Immature natural killer cell (primary cell): ENCODE results near the gene GLIS2. TPM values are rescaled to one million over a fixed set of nuclear protein-coding genes. Genes with fewer than 3 reads are reported as not detected.
A peak's percentile ranks its signal among the peaks of the same experiment; 100 is the strongest.

Experiments
- DNase-seq, 3 donors: peaks; one replicate each; pipeline ENCODE4 v3.0.0; 2022; ENCODE audit warnings: mixed read lengths in 1 of 3
- H3K27ac Mint-ChIP-seq, 6 donors: one replicate each; pipeline ENCODE4 v1.8.0; 2020; ENCODE audit warnings: mixed read lengths in 6 of 6, mild to moderate bottlenecking in 5 of 6, inconsistent platforms in 4 of 6, moderate library complexity in 3 of 6
- H3K27me3 Mint-ChIP-seq, 3 donors: one replicate each; pipeline ENCODE4 v1.8.0; 2020 to 2021; ENCODE audit warnings: low read depth in 3 of 3, mild to moderate bottlenecking in 3 of 3, mixed read lengths in 3 of 3, moderate library complexity in 3 of 3, inconsistent platforms in 1 of 3
- H3K36me3 Mint-ChIP-seq, 3 donors: one replicate each; pipeline ENCODE4 v1.8.0; 2020; ENCODE audit warnings: mixed read lengths in 3 of 3, inconsistent platforms in 2 of 3, mild to moderate bottlenecking in 2 of 3
- H3K4me1 Mint-ChIP-seq, 2 donors: one replicate each; pipeline ENCODE4 v1.8.0; 2020; ENCODE audit warnings: inconsistent platforms in 2 of 2, mild to moderate bottlenecking in 2 of 2, mixed read lengths in 2 of 2, moderate library complexity in 1 of 2
- H3K4me3 Mint-ChIP-seq, 5 donors: one replicate each; pipeline ENCODE4 v1.8.0; 2020; ENCODE audit warnings: mild to moderate bottlenecking in 5 of 5, mixed read lengths in 5 of 5, inconsistent platforms in 3 of 5, moderate library complexity in 3 of 5
- H3K9me3 Mint-ChIP-seq, 6 donors: one replicate each; pipeline ENCODE4 v1.8.0; 2020; ENCODE audit warnings: mild to moderate bottlenecking in 6 of 6, mixed read lengths in 6 of 6, inconsistent platforms in 4 of 6, moderate library complexity in 3 of 6
- polyA plus RNA-seq, 3 donors: library from polyadenylated mRNA; unstranded; fragments of 300-500 nt; fragmentation: Illumina TruSeq; gene quantifications; one replicate each; pipeline ENCODE4 v1.2.3, GENCODE V29; 2021

GLIS2 gene
- polyA plus RNA-seq, 3 donors from 2014 or later, result not detected

DNA sequence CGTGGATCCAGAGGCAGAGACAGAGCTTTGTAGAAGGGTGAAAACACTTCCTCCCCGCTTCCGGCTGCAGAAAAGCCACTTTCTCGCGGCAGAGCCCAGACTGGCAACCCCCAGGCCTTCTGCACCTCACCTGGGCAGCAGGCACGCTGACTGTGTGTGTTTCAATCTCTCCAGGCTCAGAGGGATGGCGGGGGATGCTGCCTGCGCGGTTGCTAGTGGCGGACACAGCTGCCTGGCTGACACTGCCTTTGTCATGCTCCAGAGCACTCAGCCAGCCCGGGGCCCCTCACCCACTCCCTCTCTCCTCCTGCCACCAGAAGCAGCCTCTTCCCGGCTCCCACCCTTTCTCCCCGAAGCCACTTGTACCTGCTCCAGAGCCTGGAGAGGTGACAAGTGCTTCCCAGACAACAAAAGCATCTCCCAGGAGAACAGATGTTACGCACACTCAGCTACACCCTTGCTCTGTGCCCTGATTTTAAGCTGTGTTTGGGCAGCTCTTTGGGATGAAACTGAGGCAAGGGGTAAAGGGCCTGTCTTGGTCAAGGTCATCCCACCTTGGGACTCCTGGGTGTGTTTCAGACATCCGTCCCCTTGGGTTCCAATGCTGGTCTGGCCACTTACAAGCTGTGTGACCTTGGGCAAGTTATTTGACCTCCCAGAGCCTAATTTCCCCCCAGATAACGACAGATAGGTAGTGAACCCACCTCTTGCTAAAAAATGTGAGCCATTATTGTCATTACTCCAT lies 9.2 kb upstream of the GLIS2 start:
- H3K27ac Mint-ChIP-seq, result peak overlapping the region; percentile 98 to 100 (median 99)
- H3K4me3 Mint-ChIP-seq, result peak overlapping the region; percentile 90 to 96 (median 95)
- H3K9me3 Mint-ChIP-seq, result no peaks in the 10 kb centered on the region
- peaks cover 17% of the 10 kb centered on the region in 2 donors for H3K4me1 Mint-ChIP-seq
- peaks cover 0 to 7% (median 0%) of the 10 kb centered on the region in 3 donors for H3K36me3 Mint-ChIP-seq
- peak; percentile 38 to 51 (median 50) for DNase-seq
- H3K27me3 Mint-ChIP-seq, result peaks cover 4 to 10% (median 5%) of the 10 kb centered on the region in 3 donors

DNA sequence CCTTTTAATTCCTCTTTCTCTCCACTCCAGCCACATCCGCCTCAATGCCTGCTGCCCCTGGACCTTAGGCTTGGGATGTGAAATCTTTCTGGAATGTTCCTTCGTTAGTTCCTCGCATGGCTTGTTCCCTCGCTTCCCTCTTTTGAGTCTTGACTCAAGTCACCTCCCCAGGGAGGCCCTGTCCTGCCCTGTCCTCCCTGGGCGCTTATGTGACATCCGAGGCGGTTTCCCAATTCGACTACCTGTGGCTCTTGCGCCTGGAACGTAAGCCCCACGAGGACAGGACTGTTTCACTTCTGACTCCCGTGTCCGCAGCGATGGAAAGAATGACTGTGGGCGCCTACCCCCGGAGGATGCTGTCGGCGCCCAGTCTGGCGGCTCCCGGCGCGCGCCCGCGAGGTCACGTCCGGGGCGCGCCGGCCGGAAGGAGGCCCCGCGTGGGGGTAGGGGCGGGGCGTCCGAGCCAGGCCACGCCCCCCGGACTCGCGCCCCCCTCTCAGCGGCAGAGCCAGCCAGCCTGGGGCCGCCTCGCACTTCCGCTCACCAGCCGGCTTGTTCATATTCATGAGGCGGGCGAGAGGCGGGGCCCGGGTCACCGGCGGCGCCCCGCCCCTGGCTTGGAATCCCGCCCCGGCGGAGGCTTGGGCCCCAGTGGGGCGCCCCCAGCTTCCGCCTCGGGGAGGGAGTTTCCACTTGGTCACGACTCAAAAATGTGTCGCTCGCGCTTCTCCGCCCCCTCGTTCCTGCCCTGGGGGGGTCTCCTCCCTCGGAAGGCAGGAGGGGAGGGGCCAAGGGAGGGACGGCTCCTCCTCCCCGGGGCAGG lies 8.4 kb upstream of the GLIS2 start:
- H3K9me3 Mint-ChIP-seq, result no peaks in the 10 kb centered on the region
- H3K36me3 Mint-ChIP-seq, result peaks cover 0 to 4% (median 0%) of the 10 kb centered on the region in 3 donors
- peaks cover 4 to 10% (median 5%) of the 10 kb centered on the region in 3 donors for H3K27me3 Mint-ChIP-seq
- H3K4me1 Mint-ChIP-seq, result peaks cover 17% of the 10 kb centered on the region in 2 donors
- DNase-seq, result peak; percentile 98 to 99 (median 99)
- peak overlapping the region; percentile 98 to 100 (median 99) for H3K27ac Mint-ChIP-seq
- peak overlapping the region; percentile 90 to 96 (median 95) for H3K4me3 Mint-ChIP-seq

DNA sequence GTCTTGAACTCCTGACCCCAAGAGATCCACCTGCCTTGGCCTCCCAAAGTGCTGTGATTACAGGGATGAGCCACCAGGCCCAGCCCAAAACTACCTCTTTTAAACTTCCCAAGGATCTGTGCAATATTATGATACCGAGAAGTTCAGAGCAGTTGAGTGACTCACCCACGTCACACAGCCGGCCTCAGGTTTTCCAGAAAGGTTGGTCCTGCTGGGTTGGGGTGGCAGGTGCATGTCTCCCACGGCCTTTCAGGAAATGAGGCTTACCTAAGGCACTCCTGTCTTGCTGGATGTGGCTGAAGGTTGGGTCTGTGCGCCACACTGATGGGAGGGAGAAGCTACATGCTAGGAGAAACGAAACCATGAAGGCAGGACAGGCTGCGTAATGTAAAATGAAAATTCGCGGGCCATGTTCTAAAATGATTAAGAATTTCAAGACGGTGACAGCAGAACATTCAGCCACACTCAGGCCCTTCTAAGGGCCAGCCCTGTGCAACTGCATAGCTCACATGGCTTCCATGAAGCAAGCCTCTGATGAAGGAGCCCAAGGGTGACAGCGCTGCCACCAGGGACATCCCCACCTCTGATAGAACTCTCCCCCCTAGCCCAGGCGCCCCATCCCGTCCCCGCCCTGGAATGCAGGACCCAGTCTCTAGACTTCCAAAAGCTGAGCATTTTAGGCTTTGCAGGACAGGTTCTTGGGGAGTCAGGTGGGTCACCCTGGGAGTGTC lies 6.6 kb upstream of the GLIS2 start:
- H3K27me3 Mint-ChIP-seq, result peaks cover 7 to 13% (median 9%) of the 10 kb centered on the region in 3 donors
- H3K9me3 Mint-ChIP-seq, result peaks cover 0 to 2% (median 0%) of the 10 kb centered on the region in 6 donors
- peaks cover 20 to 22% of the 10 kb centered on the region in 2 donors for H3K4me1 Mint-ChIP-seq
- peak overlapping the region in 4 of 5 donors; percentile 35 to 91 (median 62) for H3K4me3 Mint-ChIP-seq
- peak overlapping the region in 5 of 6 donors; percentile 36 to 79 (median 71) for H3K27ac Mint-ChIP-seq
- no peak for DNase-seq
- peaks cover 0 to 4% (median 0%) of the 10 kb centered on the region in 3 donors for H3K36me3 Mint-ChIP-seq

DNA sequence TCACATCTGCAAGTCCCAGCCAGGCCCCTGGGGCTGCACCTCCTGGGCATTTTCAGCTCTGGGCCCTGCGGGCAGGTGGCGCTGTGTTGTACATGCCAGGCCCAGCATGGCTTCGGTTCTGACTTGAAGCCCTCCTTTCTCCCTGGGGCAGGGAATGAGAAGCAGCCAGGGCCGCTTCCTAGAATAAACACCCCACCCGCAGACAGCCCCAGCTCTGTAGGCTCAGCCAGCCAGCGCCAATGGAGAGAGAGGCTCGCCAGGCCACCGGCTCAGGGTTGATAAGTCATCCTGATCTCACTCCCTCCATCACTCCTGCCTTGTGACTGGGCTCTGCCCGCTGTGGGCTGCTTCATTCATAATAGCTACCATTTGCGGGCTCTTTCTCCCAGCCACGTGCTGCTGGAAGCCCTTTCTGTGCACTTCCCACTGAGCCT lies 6.0 kb upstream of the GLIS2 start:
- peak; percentile 34 to 48 (median 47) for DNase-seq
- H3K27me3 Mint-ChIP-seq, result peaks cover 10 to 18% (median 11%) of the 10 kb centered on the region in 3 donors
- H3K4me1 Mint-ChIP-seq, result peaks cover 26 to 28% of the 10 kb centered on the region in 2 donors
- H3K36me3 Mint-ChIP-seq, result peaks cover 0 to 4% (median 0%) of the 10 kb centered on the region in 3 donors
- H3K4me3 Mint-ChIP-seq, result peak overlapping the region in 1 of 5 donors; percentile 91
- peaks cover 0 to 2% (median 0%) of the 10 kb centered on the region in 6 donors for H3K9me3 Mint-ChIP-seq
- peak overlapping the region in 4 of 6 donors; percentile 34 to 79 (median 63) for H3K27ac Mint-ChIP-seq

DNA sequence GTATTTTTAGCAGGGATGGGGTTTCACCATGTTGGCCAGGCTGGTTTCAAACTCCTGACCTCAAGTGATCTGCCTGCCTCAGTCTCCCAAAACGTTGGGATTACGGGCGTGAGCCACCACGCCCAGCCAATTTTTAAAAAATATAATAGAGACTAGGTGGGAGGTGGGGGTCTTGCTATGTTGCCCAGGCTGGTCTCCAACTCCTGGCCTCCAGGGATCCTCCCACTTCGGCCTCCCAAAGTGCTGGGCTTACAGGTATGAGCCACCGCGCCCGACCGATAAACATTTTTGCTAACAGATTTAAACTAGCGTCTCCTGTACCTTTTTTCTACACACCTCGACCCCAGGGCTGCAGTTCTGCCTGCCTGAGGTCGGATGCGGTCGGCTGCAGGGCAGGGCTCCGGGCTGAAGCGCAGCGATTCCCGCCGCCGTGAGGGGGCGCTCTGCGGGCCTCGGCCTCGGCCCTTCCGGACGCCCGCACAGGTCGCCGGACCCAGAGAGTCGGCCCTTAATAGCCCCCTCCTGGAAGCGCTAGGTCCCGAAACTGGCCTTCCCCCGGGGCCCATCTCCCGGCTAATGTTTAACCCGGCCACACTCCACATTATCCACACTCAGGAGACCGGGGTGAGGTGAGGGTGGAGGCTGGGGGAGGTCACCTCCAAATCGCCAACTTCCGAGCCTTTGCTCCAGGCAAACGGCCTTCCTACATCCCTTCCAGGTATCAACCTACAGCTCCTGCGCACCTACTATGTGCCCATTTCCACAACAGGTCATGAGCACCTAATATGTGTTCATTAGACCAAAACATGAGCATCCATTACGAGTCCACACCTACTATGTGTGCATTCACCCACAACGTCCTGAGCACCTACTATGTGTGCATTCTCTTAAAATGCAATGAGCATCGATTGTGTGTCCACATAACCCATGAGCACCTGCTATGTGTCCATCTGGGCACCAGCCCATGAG lies 2.0 kb upstream of the GLIS2 start:
- peaks cover 8 to 10% (median 8%) of the 10 kb centered on the region in 3 donors for H3K27me3 Mint-ChIP-seq
- no peaks in the 10 kb centered on the region for H3K36me3 Mint-ChIP-seq
- peaks cover 0 to 2% (median 0%) of the 10 kb centered on the region in 6 donors for H3K9me3 Mint-ChIP-seq
- H3K4me1 Mint-ChIP-seq, result peaks cover 13% of the 10 kb centered on the region in 2 donors
- H3K4me3 Mint-ChIP-seq, result peak overlapping the region; percentile 82 to 96 (median 92)
- peak overlapping the region in 1 of 6 donors; percentile 75 for H3K27ac Mint-ChIP-seq
- peak in 2 of 3 donors; percentile 34 to 40 for DNase-seq

DNA sequence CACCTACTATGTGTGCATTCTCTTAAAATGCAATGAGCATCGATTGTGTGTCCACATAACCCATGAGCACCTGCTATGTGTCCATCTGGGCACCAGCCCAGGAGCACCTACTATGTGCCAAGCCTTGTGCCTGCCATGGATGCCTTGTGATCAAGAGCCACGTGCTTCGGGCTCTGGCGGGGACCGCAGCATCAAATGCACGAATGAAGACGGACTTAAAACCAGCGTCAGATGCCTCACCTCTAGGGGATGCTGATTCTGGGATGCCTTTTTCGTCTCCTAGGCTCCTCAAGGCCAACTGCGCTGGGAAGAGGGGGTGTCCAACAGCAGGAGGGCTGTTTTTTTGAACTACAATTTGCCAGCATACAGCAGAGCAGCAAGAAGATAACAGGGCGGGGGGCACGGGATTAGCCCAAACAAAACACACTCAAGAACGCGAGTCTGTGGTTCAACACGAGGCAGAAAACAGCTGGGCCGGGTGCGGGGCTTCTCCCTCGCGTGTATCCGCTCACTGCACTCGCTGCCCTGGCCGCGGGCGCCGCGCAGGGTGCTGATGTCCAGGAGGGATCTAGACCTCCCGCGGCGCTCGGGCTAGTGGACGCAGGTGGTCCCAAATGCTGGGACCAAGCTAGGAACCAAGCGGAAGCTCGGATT lies 1.2 kb upstream of the GLIS2 start:
- H3K27ac Mint-ChIP-seq, result peak overlapping the region in 5 of 6 donors; percentile 71 to 92 (median 77)
- H3K4me1 Mint-ChIP-seq, result peaks cover 18 to 19% of the 10 kb centered on the region in 2 donors
- H3K9me3 Mint-ChIP-seq, result peaks cover 0 to 2% (median 0%) of the 10 kb centered on the region in 6 donors
- DNase-seq, result peak in 1 of 3 donors; percentile 15
- no peaks in the 10 kb centered on the region for H3K36me3 Mint-ChIP-seq
- peak overlapping the region; percentile 82 to 96 (median 92) for H3K4me3 Mint-ChIP-seq
- peaks cover 8 to 10% (median 9%) of the 10 kb centered on the region in 3 donors for H3K27me3 Mint-ChIP-seq

DNA sequence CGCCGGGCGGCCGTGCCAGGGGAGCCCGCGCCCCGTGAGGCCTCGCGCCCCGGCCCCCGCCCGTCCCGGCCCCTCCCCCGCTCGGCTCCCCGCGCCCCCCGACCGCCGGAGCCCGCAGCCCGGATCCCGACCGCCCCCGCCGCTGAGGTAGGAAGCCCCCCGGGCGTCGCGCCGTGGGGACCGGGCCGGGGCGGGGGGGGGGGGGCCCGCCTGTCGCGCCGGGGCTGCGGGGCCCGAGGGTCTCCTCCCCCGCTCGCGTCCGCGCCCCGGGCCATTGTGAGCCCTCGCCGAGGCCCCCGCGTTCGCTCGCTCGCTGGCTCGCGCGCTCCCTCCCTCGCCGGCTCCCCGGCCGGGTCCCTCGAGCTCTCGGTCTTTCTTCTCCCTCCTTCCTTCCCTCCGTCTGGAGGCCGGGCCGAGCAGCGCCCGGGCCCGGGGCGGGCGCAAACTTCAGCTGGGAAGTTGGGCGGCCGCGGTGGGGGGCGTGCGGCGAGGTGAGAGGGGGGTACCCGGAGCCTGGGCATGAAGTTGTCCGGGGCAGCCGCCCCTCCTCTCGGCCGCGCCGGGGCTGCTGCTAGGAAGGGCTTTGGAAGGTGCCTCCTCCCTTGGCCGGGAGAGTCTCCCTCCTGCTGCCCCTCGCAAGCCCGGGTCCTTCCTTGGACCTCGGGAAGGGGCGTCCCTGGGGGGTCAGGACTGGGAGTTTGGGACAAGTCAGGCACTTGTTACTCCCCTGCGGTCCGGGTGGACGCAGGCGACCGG lies 419 bp downstream of the GLIS2 start:
- H3K9me3 Mint-ChIP-seq, result peaks cover 0 to 2% (median 0%) of the 10 kb centered on the region in 6 donors
- no peaks in the 10 kb centered on the region for H3K36me3 Mint-ChIP-seq
- peaks cover 18 to 19% of the 10 kb centered on the region in 2 donors for H3K4me1 Mint-ChIP-seq
- DNase-seq, result peak in 1 of 3 donors; percentile 13
- H3K27ac Mint-ChIP-seq, result no peak overlapping the region
- H3K27me3 Mint-ChIP-seq, result peaks cover 8 to 10% (median 9%) of the 10 kb centered on the region in 3 donors
- H3K4me3 Mint-ChIP-seq, result no peak overlapping the region

DNA sequence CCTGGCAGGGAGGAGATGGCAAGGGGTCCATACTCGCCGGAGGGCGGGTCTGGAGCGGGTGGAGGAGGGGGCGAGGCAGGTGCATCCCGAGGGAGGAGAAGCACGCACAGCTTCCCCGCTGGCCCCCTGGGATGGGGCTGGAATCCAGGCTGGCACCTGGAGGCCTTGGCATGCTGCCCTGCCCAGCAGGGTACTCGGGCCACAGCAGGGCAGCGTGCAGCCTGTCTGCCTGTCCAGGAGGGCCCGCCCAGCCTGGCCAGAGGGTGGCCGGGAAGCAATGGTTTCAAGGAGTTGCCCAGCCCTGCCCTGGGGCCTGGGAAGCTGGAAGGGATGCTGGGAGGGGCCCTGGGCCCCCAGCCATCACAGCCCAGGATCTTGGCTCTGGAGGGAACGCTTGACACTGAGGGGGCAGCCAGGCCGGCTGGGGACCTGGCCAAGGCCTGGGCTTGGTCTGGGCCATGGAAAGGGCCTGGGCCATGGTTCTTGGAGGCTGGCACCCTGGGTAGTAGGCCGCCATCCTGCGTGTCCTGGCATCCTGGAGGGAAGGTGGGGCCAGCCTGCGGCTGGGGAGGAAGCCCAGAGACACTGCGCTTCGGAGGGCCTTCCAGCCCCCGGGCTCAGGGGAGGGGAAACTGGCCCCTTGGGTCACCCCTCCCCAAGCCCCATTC lies 1.1 kb downstream of the GLIS2 start:
- H3K27ac Mint-ChIP-seq, result no peak overlapping the region
- no peak for DNase-seq
- peaks cover 8 to 10% (median 9%) of the 10 kb centered on the region in 3 donors for H3K27me3 Mint-ChIP-seq
- H3K4me3 Mint-ChIP-seq, result no peak overlapping the region
- H3K4me1 Mint-ChIP-seq, result peaks cover 18 to 19% of the 10 kb centered on the region in 2 donors
- H3K9me3 Mint-ChIP-seq, result peaks cover 0 to 2% (median 0%) of the 10 kb centered on the region in 6 donors
- no peaks in the 10 kb centered on the region for H3K36me3 Mint-ChIP-seq

DNA sequence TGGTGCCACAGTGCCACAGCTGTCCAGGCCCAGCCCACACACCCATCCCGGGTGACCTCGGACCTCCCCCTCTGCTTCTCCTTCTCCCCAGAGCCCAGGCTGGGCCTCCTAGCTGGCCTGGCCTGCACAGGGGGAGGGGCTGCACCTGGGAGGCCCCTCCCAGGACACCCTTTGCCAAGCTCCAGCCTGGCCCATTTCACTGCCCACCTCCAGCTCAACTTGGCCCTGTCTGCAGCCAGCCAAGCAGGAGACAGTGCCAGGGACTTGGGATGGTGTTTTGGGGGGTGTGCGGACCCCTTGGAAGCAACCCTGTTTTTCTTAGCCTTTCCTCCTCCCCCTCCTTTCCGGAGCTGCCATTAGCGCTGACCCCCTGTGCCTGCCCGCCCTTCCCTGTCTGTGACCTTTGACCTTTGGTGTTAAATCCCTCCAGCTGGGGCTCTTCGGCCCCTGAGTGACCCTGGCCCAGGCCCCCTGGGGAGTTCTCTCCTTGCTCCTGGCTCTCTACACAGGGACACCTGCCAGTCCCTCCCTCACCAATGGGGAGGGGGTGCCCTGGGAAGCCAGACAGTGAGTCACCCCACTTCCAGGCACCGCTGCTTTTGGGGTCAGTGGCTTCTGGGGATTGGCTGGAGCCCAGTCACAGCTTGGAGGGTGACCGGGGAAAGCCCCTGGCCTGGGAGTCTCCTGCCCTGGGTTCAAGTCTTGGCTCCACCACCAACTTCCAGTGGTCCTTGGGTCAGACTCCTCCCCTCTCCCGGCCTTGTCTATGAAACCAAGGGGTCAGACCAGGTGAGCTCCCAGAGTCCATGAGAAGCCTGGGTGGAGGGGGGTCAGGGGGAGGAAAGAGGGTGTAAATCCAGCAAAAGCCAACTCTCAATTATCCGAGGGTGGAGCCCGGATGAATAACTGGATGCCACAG lies 1.9 kb downstream of the GLIS2 start:
- Mint-ChIP-seq H3K36me3 (no peaks in the 10 kb centered on the region), H3K27me3 (peaks cover 8 to 10% (median 9%) of the 10 kb centered on the region in 3 donors), H3K27ac (no peak overlapping the region), H3K9me3 (peaks cover 0 to 2% (median 0%) of the 10 kb centered on the region in 6 donors), H3K4me1 (peaks cover 18 to 19% of the 10 kb centered on the region in 2 donors), H3K4me3 (peak overlapping the region in 2 of 5 donors; percentile 17 to 62)
- no peak for DNase-seq

DNA sequence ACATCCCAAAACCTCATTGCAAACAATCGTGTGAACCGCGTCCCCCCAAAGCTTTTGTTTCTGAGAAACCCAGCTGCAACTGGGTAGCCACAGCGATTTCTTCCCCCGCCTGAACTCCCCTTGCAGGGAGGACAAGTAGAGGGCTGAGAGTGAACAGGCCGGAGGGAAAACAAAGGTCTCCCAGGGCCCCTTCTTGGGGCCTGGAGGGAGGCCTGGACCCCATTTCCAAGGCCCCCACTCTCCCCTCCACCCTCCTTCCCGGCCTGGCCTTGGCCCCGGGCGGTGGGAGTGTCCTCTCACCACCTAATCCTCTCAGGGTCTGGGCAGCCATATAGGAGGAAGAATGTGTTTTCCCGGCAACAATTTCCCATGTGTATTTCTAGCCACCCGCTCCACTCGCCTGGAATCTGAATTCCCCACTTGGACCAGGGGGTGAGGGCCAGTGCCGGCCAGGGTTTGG lies 2.6 kb downstream of the GLIS2 start:
- no peak for DNase-seq
- Mint-ChIP-seq H3K36me3 (no peaks in the 10 kb centered on the region), H3K4me3 (no peak overlapping the region), H3K27ac (no peak overlapping the region), H3K4me1 (peaks cover 18 to 19% of the 10 kb centered on the region in 2 donors), H3K9me3 (peaks cover 0 to 2% (median 0%) of the 10 kb centered on the region in 6 donors), H3K27me3 (peaks cover 8 to 10% (median 9%) of the 10 kb centered on the region in 3 donors)
